BLaER1 (cell line): ENCODE measurements around the gene GHR.

Source experiments
- H3K27ac ChIP-seq: shearing (Covaris generic); formaldehyde crosslinking; 2 replicates; pipeline ENCODE4 v1.8.1; 2022
- H3K27me3 ChIP-seq: shearing (Covaris generic); formaldehyde crosslinking; 2 replicates; pipeline ENCODE4 v1.8.1; 2022
- H3K36me3 ChIP-seq: shearing (Covaris generic); formaldehyde crosslinking; 2 replicates; pipeline ENCODE4 v1.8.1; 2022
- H3K4me1 ChIP-seq: shearing (Covaris generic); formaldehyde crosslinking; 2 replicates; pipeline ENCODE4 v1.8.1; 2022
- H3K4me2 ChIP-seq: shearing (Covaris generic); formaldehyde crosslinking; 2 replicates; pipeline ENCODE4 v1.8.1; 2022
- H3K4me3 ChIP-seq: shearing (Covaris generic); formaldehyde crosslinking; 2 replicates; pipeline ENCODE4 v1.8.1; 2022
- H3K9ac ChIP-seq: shearing (Covaris generic); formaldehyde crosslinking; 2 replicates; pipeline ENCODE4 v1.8.1; 2022
- H3K9me3 ChIP-seq: shearing (Covaris generic); formaldehyde crosslinking; 2 replicates; pipeline ENCODE4 v1.8.1; 2022
- H4K20me1 ChIP-seq: shearing (Covaris generic); formaldehyde crosslinking; 2 replicates; pipeline ENCODE4 v1.8.1; 2022
- Cebpa-rat ChIP-seq: shearing (Covaris generic); IDR thresholded peaks from 2 replicates; pipeline ENCODE4 v1.8.1; 2022

The GHR gene

DNA sequence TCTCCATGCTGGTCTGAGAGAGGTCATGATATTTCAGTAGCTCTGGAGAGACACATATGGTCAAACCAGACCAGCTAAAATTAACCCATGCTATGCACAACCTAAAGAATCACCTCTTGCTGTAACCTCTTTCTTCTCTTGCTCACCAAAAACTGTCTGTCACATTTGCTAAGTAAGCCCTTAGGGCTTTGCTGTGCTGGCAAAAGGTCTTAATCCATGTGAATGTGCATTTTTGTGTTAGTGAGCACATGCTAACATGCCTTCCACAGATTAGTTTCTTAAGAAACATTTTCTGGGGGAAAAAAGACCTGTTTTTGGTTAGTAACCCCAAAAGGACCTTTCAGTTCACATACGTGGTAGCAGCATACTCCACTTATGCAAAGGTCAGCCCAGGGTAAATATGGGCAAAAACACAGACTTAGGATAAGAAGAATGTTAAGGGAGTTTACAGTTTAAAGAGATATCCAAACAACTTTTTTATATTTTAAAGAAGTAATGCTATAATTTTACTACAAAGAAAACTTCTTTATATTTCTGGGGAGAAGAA is 209.2 kb downstream of the GHR start:
- TF ChIP-seq Cebpa-rat: no peak
- no peaks in the 10 kb centered on the region; the same call in 1 of the 2 replicates for H3K4me1 ChIP-seq

DNA sequence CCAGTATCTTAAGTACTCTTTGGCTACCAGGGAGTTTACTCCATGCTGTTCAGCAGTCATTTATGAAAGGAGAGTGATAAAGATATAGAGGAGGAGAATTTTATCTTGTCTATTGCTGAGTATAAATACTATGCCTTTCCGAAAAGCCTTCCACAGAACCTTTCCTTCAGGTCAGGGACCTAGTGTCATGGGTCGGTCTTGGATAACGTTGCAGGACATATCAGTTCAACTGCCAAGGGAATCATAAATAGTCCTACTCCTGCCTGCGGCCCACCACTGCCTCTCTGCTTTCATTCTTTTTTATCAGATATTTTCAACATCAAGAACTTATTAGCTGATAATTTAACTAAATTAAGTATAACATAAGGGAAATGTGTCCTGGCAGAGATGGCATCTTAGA is 211.3 kb downstream of the GHR start:
- Histone ChIP-seq H3K4me1 (no peaks in the 10 kb centered on the region; the same call in 1 of the 2 replicates), H3K27me3 (no peaks in the 10 kb centered on the region), H3K9ac (no peak overlapping the region), H3K9me3 (no peaks in the 10 kb centered on the region), H3K4me2 (no peak overlapping the region), H4K20me1 (no peaks in the 10 kb centered on the region), H3K4me3 (no peak overlapping the region), H3K27ac (no peak overlapping the region), H3K36me3 (no peaks in the 10 kb centered on the region)
- no peak for TF ChIP-seq Cebpa-rat

More for the DNA sequence above, 209.2 kb downstream of the GHR start:
- no peaks in the 10 kb centered on the region for H3K27me3 ChIP-seq
- no peaks in the 10 kb centered on the region for H3K36me3 ChIP-seq
- H3K9ac ChIP-seq: no peak overlapping the region
- no peak overlapping the region for H3K4me2 ChIP-seq
- H3K4me3 ChIP-seq: no peak overlapping the region
- no peaks in the 10 kb centered on the region for H3K9me3 ChIP-seq
- no peaks in the 10 kb centered on the region for H4K20me1 ChIP-seq
- no peak overlapping the region for H3K27ac ChIP-seq

DNA sequence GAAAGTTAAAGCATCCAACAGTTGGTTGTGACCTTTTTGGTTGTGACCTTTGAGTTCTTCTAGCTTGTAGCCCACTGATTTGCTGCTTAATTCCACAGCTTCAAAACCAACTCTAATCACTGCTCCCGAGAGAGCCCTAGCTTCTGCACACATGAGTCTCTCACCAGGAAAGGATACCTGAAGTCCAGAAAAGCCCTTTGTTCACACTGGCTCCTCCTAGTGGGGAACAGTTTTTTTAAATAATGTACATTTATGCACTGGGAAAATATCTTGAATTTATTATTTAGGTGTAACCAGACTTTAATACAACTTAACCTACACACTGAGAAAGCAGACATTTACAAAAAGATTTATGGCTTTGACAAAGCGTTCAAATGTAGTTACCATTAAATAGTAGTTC is 213.2 kb downstream of the GHR start:
- no peak for TF ChIP-seq Cebpa-rat
- no peaks in the 10 kb centered on the region for H3K4me1 ChIP-seq

DNA sequence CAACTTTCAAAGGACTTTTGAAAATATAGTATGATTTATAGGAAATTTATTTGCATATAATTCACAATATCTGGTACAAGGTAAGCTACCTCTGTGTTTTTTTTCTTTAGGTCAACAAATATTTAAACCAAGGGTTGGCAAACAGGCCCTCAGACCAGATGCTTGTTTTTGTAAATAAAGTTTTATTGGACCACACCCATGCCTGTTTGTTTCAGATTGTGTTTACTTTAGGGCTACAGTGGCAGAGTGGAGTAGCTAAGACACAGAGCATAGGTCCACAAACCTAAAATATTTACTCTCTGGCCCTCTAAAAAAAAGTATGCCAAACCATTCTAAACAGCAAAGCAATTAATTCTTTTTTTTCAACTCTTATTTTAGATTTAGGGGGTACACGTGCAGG is 213.7 kb downstream of the GHR start:
- Histone ChIP-seq H3K9ac (no peak overlapping the region), H3K27me3 (no peaks in the 10 kb centered on the region), H4K20me1 (no peaks in the 10 kb centered on the region)

More for the DNA sequence above, 213.2 kb downstream of the GHR start:
- no peak overlapping the region for H3K4me2 ChIP-seq
- no peaks in the 10 kb centered on the region for H3K36me3 ChIP-seq
- H3K9me3 ChIP-seq: no peaks in the 10 kb centered on the region
- no peaks in the 10 kb centered on the region for H3K27me3 ChIP-seq
- H3K27ac ChIP-seq: no peak overlapping the region
- H3K4me3 ChIP-seq: no peak overlapping the region
- H4K20me1 ChIP-seq: no peaks in the 10 kb centered on the region
- H3K9ac ChIP-seq: no peak overlapping the region

DNA sequence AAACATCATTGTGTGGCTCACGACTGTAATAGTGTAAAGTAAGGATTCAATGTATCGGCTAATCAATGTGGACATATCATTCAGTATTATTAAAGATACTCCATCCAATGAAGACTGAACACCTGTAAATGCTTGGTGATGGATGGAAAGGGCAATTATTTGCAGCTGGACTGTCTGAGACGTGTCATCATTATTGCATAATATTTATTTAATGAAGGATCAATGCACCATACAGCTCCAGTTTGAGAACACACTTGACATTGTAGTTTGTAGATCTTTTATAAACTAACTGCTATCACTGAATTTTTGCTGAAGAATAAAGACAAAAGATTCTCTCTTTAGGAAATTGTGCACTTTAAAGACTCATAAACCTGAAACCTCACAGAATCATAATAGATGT is 215.7 kb downstream of the GHR start:
- Histone ChIP-seq H3K27ac (no peak overlapping the region), H3K4me1 (no peaks in the 10 kb centered on the region), H4K20me1 (no peaks in the 10 kb centered on the region), H3K27me3 (no peaks in the 10 kb centered on the region), H3K9ac (no peak overlapping the region), H3K4me3 (no peak overlapping the region), H3K4me2 (no peak overlapping the region), H3K9me3 (no peaks in the 10 kb centered on the region), H3K36me3 (no peaks in the 10 kb centered on the region)
- no peak; the same call in 1 of the 2 replicates for TF ChIP-seq Cebpa-rat

More for the DNA sequence above, 213.7 kb downstream of the GHR start:
- TF ChIP-seq Cebpa-rat: no peak
- H3K4me3 ChIP-seq: no peak overlapping the region
- H3K4me2 ChIP-seq: no peak overlapping the region
- H3K4me1 ChIP-seq: no peaks in the 10 kb centered on the region
- no peak overlapping the region for H3K27ac ChIP-seq
- no peaks in the 10 kb centered on the region for H3K36me3 ChIP-seq
- H3K9me3 ChIP-seq: no peaks in the 10 kb centered on the region

DNA sequence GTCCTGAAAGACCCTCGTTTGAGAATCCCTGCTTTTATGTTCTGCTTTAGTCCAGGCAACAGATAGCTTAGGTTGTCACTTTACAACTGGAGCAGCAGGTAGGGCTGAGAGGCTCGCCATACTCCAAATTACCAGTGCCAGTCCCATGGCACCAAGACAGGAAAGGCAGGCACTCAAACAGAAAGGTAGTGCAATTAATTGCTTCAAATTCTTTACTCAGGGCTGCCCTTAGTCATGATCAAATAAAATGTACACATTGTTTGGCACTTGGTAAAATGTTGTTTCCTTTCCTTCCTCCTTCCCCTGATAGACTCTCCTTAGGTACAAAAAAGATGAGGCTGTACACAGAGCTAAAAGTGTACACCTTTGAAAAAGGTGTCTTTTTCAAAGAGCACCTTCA is 217.6 kb downstream of the GHR start:
- H3K36me3 ChIP-seq: no peaks in the 10 kb centered on the region
- H3K27me3 ChIP-seq: no peaks in the 10 kb centered on the region
- H3K4me3 ChIP-seq: no peak overlapping the region
- H3K27ac ChIP-seq: no peak overlapping the region
- TF ChIP-seq Cebpa-rat: no peak
- H4K20me1 ChIP-seq: no peaks in the 10 kb centered on the region
- H3K4me1 ChIP-seq: no peaks in the 10 kb centered on the region
- H3K9me3 ChIP-seq: no peaks in the 10 kb centered on the region
- no peak overlapping the region for H3K9ac ChIP-seq
- no peak overlapping the region for H3K4me2 ChIP-seq

DNA sequence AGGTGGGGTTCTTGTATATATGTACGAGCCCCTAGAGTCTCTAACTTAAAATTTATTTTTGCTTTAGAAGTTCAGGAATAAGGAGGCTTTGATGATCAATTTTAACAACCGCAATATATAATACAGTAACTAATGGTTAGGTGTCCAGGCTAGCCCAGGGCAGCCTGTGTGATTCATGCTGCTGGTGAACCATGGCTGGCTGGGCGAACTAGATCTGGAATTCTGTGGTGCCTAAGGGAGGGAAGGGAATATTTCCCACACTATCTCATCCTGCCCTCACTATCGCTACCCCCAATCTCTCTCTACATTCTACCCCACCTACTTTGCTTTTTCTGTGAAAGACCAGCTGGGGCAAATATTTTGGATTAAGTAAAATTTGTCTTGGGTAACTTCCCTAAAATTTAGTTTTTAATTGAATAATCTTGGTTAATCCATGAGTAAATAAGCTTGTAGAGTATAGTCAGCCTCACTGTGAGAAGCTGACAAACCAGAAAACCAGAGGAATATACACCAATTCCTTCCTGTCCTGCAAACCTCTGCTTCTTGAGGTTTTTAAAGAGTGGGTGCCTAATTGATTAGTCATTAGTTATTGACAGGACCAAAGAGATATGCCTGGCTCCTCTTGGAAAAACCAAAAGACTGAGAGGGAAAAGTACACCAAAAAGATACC is 218.2 kb downstream of the GHR start:
- no peak overlapping the region for H3K4me3 ChIP-seq
- no peak overlapping the region for H3K9ac ChIP-seq
- no peaks in the 10 kb centered on the region for H3K9me3 ChIP-seq
- H4K20me1 ChIP-seq: no peaks in the 10 kb centered on the region
- H3K4me1 ChIP-seq: no peaks in the 10 kb centered on the region
- H3K4me2 ChIP-seq: no peak overlapping the region
- no peak overlapping the region for H3K27ac ChIP-seq
- H3K27me3 ChIP-seq: no peaks in the 10 kb centered on the region
- TF ChIP-seq Cebpa-rat: no peak
- H3K36me3 ChIP-seq: no peaks in the 10 kb centered on the region

DNA sequence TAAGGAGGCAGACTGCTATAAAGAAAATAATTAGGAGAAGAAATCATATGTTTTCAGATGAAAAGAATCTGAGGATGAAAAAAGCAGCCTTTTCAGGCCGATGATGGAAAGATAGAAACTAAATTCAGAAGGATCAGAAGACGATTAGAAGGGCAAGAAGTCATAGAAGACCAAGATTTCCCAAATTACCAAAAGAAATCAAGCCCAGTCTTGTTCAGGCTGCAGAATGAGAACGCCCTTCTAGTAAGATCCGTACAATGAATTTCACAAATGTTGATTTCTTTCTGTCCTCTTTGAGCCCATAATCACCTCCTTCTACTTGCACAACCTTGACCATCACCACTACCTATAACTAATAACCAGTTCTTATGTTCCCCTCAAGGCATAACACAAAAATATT is 218.8 kb downstream of the GHR start:
- no peak overlapping the region for H3K9ac ChIP-seq
- no peaks in the 10 kb centered on the region for H4K20me1 ChIP-seq
- H3K9me3 ChIP-seq: no peaks in the 10 kb centered on the region
- H3K4me1 ChIP-seq: no peaks in the 10 kb centered on the region
- no peak for TF ChIP-seq Cebpa-rat
- no peak overlapping the region for H3K27ac ChIP-seq
- H3K36me3 ChIP-seq: no peaks in the 10 kb centered on the region
- H3K4me2 ChIP-seq: no peak overlapping the region
- no peak overlapping the region for H3K4me3 ChIP-seq
- H3K27me3 ChIP-seq: no peaks in the 10 kb centered on the region

DNA sequence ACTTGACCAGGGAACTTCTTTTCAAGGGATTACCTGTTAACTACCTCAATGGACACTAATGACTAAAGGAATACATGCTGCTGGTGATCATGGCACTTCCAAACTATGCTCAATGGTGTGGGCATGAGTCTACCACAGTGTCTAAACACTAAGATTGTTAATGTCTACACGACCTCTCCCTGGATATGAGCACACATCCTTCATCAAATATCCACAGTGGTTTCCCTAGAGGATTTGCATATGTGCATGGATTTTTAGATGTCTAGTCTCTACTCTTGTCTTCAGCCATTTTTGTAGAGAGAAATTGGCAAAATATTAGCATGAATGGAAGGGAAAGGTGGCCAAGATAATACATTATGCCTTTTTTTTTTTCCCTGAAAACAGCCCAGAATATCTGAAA is 220.1 kb downstream of the GHR start:
- peaks cover 10% of the 10 kb centered on the region for H3K4me1 ChIP-seq
- no peak overlapping the region for H3K4me3 ChIP-seq
- H3K27me3 ChIP-seq: no peaks in the 10 kb centered on the region
- H3K4me2 ChIP-seq: no peak overlapping the region
- H3K9ac ChIP-seq: no peak overlapping the region
- no peaks in the 10 kb centered on the region for H4K20me1 ChIP-seq
- no peaks in the 10 kb centered on the region for H3K9me3 ChIP-seq
- no peak for TF ChIP-seq Cebpa-rat
- no peaks in the 10 kb centered on the region for H3K36me3 ChIP-seq
- no peak overlapping the region for H3K27ac ChIP-seq

DNA sequence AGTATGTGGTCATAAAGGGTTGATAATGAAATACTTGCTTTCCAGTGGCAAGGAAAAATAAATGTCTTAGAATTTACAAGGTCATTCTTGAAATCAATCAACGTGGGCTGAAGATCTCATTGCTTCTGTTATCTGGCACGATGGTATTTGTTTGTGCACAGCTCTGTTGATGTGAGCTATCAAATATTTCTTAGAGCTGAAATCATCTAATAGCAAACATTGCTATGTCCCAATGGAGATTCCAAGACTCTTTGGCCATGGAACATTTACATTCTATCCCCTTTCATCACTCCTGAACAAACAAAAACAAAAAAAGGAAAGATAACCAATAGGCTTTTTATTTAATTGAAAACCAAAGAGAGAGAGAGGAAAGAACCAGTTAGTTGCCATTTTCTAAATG is 221.9 kb downstream of the GHR start:
- no peaks in the 10 kb centered on the region for H3K27me3 ChIP-seq
- H3K4me1 ChIP-seq: peaks cover 16% of the 10 kb centered on the region
- no peak overlapping the region for H3K9ac ChIP-seq
- H3K4me3 ChIP-seq: no peak overlapping the region
- no peak overlapping the region for H3K4me2 ChIP-seq
- H4K20me1 ChIP-seq: no peaks in the 10 kb centered on the region
- no peak overlapping the region for H3K27ac ChIP-seq
- H3K36me3 ChIP-seq: no peaks in the 10 kb centered on the region
- no peaks in the 10 kb centered on the region for H3K9me3 ChIP-seq
- no peak for TF ChIP-seq Cebpa-rat
